GM21717 (cell line): ENCODE results near the gene CDC25C.

Experiments
- ATAC-seq: cut with Tn5 transposase; IDR thresholded peaks from one replicate; pipeline ENCODE4 v1.9.1; 2021; ENCODE audit warnings: mild to moderate bottlenecking, moderate library complexity; ENCODE audit not compliant: unreplicated experiment

Gene CDC25C

GRCh38 chr5:138240650-138241385 is 90.8 kb downstream of the CDC25C start:
- ATAC-seq, result no peak

GRCh38 chr5:138238034-138238433 is 93.6 kb downstream of the CDC25C start:
- ATAC-seq, result no peak
